ENCODE measurements around the gene NHSL1. TPM values are rescaled to one million over a fixed set of nuclear protein-coding genes. Genes with fewer than 3 reads are reported as not detected.
A peak's percentile ranks its signal among the peaks of the same experiment; 100 is the strongest.

Gene NHSL1
- total RNA-seq, 1 donor from 2014 or later, result 23.4 TPM

- H3K27ac Mint-ChIP-seq (ENCODE audit: unreplicated experiment), result no peak overlapping the region
- DNase-seq (ENCODE audit: low spot score), result no peak
- TF ChIP-seq CTCF (IDR thresholded peaks at IDR 0.05), result no peak
- H3K4me3 Mint-ChIP-seq (ENCODE audit: unreplicated experiment), result no peak overlapping the region
- peaks cover 42% of the 10 kb centered on the region for H3K36me3 Mint-ChIP-seq (ENCODE audit: low read depth)
- H3K9me3 Mint-ChIP-seq (ENCODE audit: low read depth), result no peaks in the 10 kb centered on the region
- peaks cover 7% of the 10 kb centered on the region for H3K4me1 Mint-ChIP-seq (ENCODE audit: low read depth)
- no peaks in the 10 kb centered on the region for H3K27me3 Mint-ChIP-seq (ENCODE audit: low read depth)
Measured at GRCh38 chr6:138410048-138410735, 89.1 kb downstream of the NHSL1 start.

- H3K4me1 Mint-ChIP-seq (ENCODE audit: low read depth), result peaks cover 15% of the 10 kb centered on the region
- H3K4me3 Mint-ChIP-seq (ENCODE audit: unreplicated experiment), result no peak overlapping the region
- TF ChIP-seq CTCF (IDR thresholded peaks at IDR 0.05), result no peak
- H3K9me3 Mint-ChIP-seq (ENCODE audit: low read depth), result no peaks in the 10 kb centered on the region
- no peak for DNase-seq (ENCODE audit: low spot score)
- peaks cover 26% of the 10 kb centered on the region for H3K36me3 Mint-ChIP-seq (ENCODE audit: low read depth)
- no peaks in the 10 kb centered on the region for H3K27me3 Mint-ChIP-seq (ENCODE audit: low read depth)
- H3K27ac Mint-ChIP-seq (ENCODE audit: unreplicated experiment), result no peak overlapping the region
Measured at GRCh38 chr6:138406443-138406842, 92.9 kb downstream of the NHSL1 start.

- H3K4me1 Mint-ChIP-seq (ENCODE audit: low read depth), result peaks cover 11% of the 10 kb centered on the region
- peaks cover 23% of the 10 kb centered on the region for H3K36me3 Mint-ChIP-seq (ENCODE audit: low read depth)
- H3K9me3 Mint-ChIP-seq (ENCODE audit: low read depth), result no peaks in the 10 kb centered on the region
- no peak overlapping the region for H3K4me3 Mint-ChIP-seq (ENCODE audit: unreplicated experiment)
- H3K27me3 Mint-ChIP-seq (ENCODE audit: low read depth), result no peaks in the 10 kb centered on the region
- no peak for TF ChIP-seq CTCF (IDR thresholded peaks at IDR 0.05)
- no peak overlapping the region for H3K27ac Mint-ChIP-seq (ENCODE audit: unreplicated experiment)
- DNase-seq (ENCODE audit: low spot score), result no peak
Measured at GRCh38 chr6:138405816-138406413, 93.4 kb downstream of the NHSL1 start.

- Mint-ChIP-seq H3K27me3 (ENCODE audit: low read depth) (no peaks in the 10 kb centered on the region), H3K4me3 (ENCODE audit: unreplicated experiment) (peak overlapping the region; percentile 85), H3K9me3 (ENCODE audit: low read depth) (no peaks in the 10 kb centered on the region), H3K27ac (ENCODE audit: unreplicated experiment) (peak overlapping the region; percentile 74), H3K36me3 (ENCODE audit: low read depth) (peaks cover 23% of the 10 kb centered on the region), H3K4me1 (ENCODE audit: low read depth) (peaks cover 11% of the 10 kb centered on the region)
- no peak for DNase-seq (ENCODE audit: low spot score)
- no peak for TF ChIP-seq CTCF (IDR thresholded peaks at IDR 0.05)
Measured at GRCh38 chr6:138404666-138405337, 94.5 kb downstream of the NHSL1 start.

GRCh38 chr6:138403801-138404665 lies 95.3 kb downstream of the NHSL1 start, which contains the start of gene HEBP2:
HEBP2 (plus strand) TSS chr6:138404223; CDS start chr6:138404496, 273 bp downstream.
- H3K27me3 Mint-ChIP-seq (ENCODE audit: low read depth), result no peaks in the 10 kb centered on the region
- H3K9me3 Mint-ChIP-seq (ENCODE audit: low read depth), result no peaks in the 10 kb centered on the region
- H3K27ac Mint-ChIP-seq (ENCODE audit: unreplicated experiment), result peak within 1 kb of the TSS; percentile 74
- TF ChIP-seq CTCF (IDR thresholded peaks at IDR 0.05), result peak; percentile 82
- H3K4me1 Mint-ChIP-seq (ENCODE audit: low read depth), result peaks cover 11% of the 10 kb centered on the region
- H3K36me3 Mint-ChIP-seq (ENCODE audit: low read depth), result peaks cover 17% of the 10 kb centered on the region
- H3K4me3 Mint-ChIP-seq (ENCODE audit: unreplicated experiment), result peak within 1 kb of the TSS; percentile 85
- no peak for DNase-seq (ENCODE audit: low spot score)

Data from chondrocyte (in vitro differentiated cells).